ENCODE data around the gene LCOR. TPM values are rescaled to one million over a fixed set of nuclear protein-coding genes. Genes with fewer than 3 reads are reported as not detected.

Gene LCOR
- total RNA-seq, 1 experiment from 2014 or later, result 23.9 TPM

DNA sequence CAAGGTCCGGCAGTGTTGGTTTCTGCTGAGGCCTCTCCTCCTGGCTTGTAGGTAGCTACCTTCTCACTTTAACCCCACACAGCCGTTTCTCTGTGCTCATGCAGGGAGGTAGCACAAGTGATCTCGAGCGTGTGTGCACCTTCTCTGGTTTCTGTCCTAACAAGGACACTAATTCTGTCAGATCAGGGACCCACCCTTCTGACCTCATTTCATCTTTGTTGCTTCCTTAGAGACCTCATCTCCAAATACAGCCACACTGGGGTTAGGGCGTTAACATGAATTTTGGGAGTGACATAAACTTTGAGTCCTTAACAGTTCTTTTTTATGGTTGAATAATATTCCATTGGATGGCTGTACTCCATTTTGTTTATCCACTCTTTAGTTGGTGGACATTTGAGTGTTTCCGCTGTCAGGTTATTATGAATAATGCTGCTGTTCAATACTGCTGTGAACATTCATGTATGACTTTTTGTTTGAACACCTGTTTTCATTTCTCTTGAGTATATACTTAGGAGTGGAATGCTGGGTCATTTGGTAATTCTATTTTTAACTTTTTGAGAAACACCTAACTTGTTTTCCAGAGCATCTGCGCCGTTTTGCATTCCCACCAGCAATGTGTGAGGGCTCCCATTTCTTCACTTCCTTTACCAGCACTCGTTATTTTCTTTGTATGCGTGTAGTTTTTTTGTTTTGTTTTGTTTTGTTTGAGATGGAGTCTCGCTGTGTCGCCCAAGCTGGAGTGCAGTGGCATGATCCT lies 57.5 kb downstream of the LCOR start:
- no peak for DNase-seq (ENCODE audit: low spot score)
- Mint-ChIP-seq H3K4me1 (peaks cover 18% of the 10 kb centered on the region), H3K27me3 (ENCODE audit: low read depth) (no peaks in the 10 kb centered on the region), H3K4me3 (no peak overlapping the region), H3K27ac (0 out of 2 replicates have a peak overlapping the region, but pooled peaks have one; percentile 4), H3K9me3 (peaks cover 12% of the 10 kb centered on the region), H3K36me3 (peaks cover 29% of the 10 kb centered on the region)
- CTCF ChIA-PET, result no interaction called here
- ATAC-seq, result no peak
- TF ChIP-seq KAT7 (CRISPR knock-in tag; IDR thresholded peaks at IDR 0.05; ENCODE audit: borderline replicate concordance) (no peak), ELF4 (CRISPR knock-in tag; IDR thresholded peaks at IDR 0.05; ENCODE audit: low read depth) (no peak)
- TF ChIP-seq, protein P1, sequence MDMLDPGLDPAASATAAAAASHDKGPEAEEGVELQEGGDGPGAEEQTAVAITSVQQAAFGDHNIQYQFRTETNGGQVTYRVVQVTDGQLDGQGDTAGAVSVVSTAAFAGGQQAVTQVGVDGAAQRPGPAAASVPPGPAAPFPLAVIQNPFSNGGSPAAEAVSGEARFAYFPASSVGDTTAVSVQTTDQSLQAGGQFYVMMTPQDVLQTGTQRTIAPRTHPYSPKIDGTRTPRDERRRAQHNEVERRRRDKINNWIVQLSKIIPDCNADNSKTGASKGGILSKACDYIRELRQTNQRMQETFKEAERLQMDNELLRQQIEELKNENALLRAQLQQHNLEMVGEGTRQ (CRISPR knock-in tag; IDR thresholded peaks at IDR 0.05), result no peak
- POLR2A ChIA-PET, result no interaction called here

DNA sequence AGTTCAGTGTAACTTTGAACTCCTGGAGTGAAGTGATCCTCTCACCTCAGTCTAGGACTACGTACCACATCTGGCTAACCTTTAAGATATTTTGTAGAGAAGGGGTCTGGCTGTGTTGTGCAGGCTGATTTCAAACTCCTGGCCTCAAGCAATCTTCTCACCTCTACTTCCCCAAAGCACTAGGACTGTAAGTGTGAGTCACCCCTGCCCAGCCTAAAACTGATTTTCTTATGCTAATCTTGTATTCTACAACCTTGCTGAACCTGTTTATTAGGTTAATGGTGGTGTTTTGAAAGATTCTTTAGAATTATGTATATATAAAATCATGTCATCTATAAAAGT lies 58.0 kb downstream of the LCOR start:
- no peak overlapping the region for H3K4me3 Mint-ChIP-seq
- no peaks in the 10 kb centered on the region for H3K27me3 Mint-ChIP-seq (ENCODE audit: low read depth)
- 0 out of 2 replicates have a peak overlapping the region, but pooled peaks have one; percentile 4 for H3K27ac Mint-ChIP-seq
- H3K4me1 Mint-ChIP-seq, result peaks cover 18% of the 10 kb centered on the region
- peaks cover 12% of the 10 kb centered on the region for H3K9me3 Mint-ChIP-seq
- DNase-seq (ENCODE audit: low spot score) (no peak), ATAC-seq (no peak)
- TF ChIP-seq CBFB (CRISPR knock-in tag; IDR thresholded peaks at IDR 0.05; ENCODE audit: low read depth), result no peak
- peak; percentile 59; the same call in 1 of the 2 replicates for TF ChIP-seq ZNF121 (CRISPR knock-in tag; IDR thresholded peaks at IDR 0.05)
- peaks cover 29% of the 10 kb centered on the region for H3K36me3 Mint-ChIP-seq
- POLR2A ChIA-PET, result no interaction called here
- CTCF ChIA-PET, result no interaction called here

DNA sequence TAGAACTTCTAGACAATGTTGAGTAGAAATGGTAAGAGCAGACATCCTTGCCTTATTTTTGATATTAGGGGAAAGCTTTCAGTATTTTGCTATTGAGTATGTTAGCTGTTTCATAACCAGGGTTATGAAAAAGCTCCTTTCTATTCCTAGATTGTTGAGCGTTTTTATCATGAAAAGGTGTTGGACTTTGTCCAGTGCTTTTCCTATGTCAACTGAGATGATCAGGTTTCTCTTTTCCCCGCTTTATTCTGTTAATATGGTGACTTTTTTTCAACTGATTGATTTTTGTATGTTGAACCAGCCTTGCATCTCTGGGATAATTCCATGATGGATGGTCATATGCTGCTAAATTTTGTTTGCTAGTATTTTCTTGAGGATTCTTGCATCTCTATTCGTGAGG lies 58.5 kb downstream of the LCOR start:
- TF ChIP-seq, protein P2, sequence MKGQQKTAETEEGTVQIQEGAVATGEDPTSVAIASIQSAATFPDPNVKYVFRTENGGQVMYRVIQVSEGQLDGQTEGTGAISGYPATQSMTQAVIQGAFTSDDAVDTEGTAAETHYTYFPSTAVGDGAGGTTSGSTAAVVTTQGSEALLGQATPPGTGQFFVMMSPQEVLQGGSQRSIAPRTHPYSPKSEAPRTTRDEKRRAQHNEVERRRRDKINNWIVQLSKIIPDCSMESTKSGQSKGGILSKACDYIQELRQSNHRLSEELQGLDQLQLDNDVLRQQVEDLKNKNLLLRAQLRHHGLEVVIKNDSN (CRISPR knock-in tag; IDR thresholded peaks at IDR 0.05), result no peak
- no peak for TF ChIP-seq ESRRA (CRISPR knock-in tag; IDR thresholded peaks at IDR 0.05; ENCODE audit: borderline replicate concordance)
- TF ChIP-seq, protein P3, sequence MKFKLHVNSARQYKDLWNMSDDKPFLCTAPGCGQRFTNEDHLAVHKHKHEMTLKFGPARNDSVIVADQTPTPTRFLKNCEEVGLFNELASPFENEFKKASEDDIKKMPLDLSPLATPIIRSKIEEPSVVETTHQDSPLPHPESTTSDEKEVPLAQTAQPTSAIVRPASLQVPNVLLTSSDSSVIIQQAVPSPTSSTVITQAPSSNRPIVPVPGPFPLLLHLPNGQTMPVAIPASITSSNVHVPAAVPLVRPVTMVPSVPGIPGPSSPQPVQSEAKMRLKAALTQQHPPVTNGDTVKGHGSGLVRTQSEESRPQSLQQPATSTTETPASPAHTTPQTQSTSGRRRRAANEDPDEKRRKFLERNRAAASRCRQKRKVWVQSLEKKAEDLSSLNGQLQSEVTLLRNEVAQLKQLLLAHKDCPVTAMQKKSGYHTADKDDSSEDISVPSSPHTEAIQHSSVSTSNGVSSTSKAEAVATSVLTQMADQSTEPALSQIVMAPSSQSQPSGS (CRISPR knock-in tag; IDR thresholded peaks at IDR 0.05; ENCODE audit: borderline replicate concordance, low read depth), result no peak
- TF ChIP-seq, protein P4, sequence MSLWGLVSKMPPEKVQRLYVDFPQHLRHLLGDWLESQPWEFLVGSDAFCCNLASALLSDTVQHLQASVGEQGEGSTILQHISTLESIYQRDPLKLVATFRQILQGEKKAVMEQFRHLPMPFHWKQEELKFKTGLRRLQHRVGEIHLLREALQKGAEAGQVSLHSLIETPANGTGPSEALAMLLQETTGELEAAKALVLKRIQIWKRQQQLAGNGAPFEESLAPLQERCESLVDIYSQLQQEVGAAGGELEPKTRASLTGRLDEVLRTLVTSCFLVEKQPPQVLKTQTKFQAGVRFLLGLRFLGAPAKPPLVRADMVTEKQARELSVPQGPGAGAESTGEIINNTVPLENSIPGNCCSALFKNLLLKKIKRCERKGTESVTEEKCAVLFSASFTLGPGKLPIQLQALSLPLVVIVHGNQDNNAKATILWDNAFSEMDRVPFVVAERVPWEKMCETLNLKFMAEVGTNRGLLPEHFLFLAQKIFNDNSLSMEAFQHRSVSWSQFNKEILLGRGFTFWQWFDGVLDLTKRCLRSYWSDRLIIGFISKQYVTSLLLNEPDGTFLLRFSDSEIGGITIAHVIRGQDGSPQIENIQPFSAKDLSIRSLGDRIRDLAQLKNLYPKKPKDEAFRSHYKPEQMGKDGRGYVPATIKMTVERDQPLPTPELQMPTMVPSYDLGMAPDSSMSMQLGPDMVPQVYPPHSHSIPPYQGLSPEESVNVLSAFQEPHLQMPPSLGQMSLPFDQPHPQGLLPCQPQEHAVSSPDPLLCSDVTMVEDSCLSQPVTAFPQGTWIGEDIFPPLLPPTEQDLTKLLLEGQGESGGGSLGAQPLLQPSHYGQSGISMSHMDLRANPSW (CRISPR knock-in tag; conservative IDR thresholded peaks at IDR 0.05; ENCODE audit: low read depth), result no peak
- no peak for TF ChIP-seq ELF4 (CRISPR knock-in tag; IDR thresholded peaks at IDR 0.05; ENCODE audit: low read depth)
- no peak for TF ChIP-seq TP53 (CRISPR knock-in tag; IDR thresholded peaks at IDR 0.05)
- TF ChIP-seq HMGA2 (CRISPR knock-in tag; IDR thresholded peaks at IDR 0.05), result no peak
- TF ChIP-seq, protein P5, sequence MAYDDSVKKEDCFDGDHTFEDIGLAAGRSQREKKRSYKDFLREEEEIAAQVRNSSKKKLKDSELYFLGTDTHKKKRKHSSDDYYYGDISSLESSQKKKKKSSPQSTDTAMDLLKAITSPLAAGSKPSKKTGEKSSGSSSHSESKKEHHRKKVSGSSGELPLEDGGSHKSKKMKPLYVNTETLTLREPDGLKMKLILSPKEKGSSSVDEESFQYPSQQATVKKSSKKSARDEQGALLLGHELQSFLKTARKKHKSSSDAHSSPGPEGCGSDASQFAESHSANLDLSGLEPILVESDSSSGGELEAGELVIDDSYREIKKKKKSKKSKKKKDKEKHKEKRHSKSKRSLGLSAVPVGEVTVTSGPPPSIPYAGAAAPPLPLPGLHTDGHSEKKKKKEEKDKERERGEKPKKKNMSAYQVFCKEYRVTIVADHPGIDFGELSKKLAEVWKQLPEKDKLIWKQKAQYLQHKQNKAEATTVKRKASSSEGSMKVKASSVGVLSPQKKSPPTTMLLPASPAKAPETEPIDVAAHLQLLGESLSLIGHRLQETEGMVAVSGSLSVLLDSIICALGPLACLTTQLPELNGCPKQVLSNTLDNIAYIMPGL (CRISPR knock-in tag; IDR thresholded peaks at IDR 0.05), result no peak
- TF ChIP-seq, protein P6, sequence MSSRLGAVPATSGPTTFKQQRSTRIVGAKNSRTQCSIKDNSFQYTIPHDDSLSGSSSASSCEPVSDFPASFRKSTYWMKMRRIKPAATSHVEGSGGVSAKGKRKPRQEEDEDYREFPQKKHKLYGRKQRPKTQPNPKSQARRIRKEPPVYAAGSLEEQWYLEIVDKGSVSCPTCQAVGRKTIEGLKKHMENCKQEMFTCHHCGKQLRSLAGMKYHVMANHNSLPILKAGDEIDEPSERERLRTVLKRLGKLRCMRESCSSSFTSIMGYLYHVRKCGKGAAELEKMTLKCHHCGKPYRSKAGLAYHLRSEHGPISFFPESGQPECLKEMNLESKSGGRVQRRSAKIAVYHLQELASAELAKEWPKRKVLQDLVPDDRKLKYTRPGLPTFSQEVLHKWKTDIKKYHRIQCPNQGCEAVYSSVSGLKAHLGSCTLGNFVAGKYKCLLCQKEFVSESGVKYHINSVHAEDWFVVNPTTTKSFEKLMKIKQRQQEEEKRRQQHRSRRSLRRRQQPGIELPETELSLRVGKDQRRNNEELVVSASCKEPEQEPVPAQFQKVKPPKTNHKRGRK (CRISPR knock-in tag; IDR thresholded peaks at IDR 0.05; ENCODE audit: borderline replicate concordance), result no peak
- no peak overlapping the region for H3K4me3 Mint-ChIP-seq
- no peak for ATAC-seq
- ChIA-PET CTCF (no interaction called here), POLR2A (no interaction called here)
- DNase-seq (ENCODE audit: low spot score), result no peak
- H3K27ac Mint-ChIP-seq, result no peak overlapping the region
- H3K27me3 Mint-ChIP-seq (ENCODE audit: low read depth), result no peaks in the 10 kb centered on the region
- H3K36me3 Mint-ChIP-seq, result peaks cover 29% of the 10 kb centered on the region
- H3K9me3 Mint-ChIP-seq, result peaks cover 12% of the 10 kb centered on the region
- peaks cover 18% of the 10 kb centered on the region for H3K4me1 Mint-ChIP-seq
